T-helper 17 cell (primary cell): Measurements from ENCODE around the gene TRAP1. TPM values are rescaled to one million over a fixed set of nuclear protein-coding genes. Genes with fewer than 3 reads are reported as not detected.

ENCODE experiments used
- ATAC-seq: fragments of 150-1000 bp; cut with Tn5 transposase; 2 replicates; pipeline ENCODE4 v1.10.0; 2021; ENCODE audit warnings: mild to moderate bottlenecking, moderate library complexity
- DNase-seq, 3 donors: peaks; one replicate each; pipeline versions ENCODE4 v3.0.0 to v3.0.0-alpha.2; 2020 to 2021
- H3K9me3 ChIP-seq: one replicate; pipeline ENCODE4 v1.7.0; 2013; ENCODE audit warnings: low read length, mild to moderate bottlenecking; ENCODE audit not compliant: control insufficient read depth, poor library complexity, severe bottlenecking
- H3K27ac Mint-ChIP-seq: one replicate; pipeline ENCODE4 v1.8.0; 2022; ENCODE audit warnings: mild to moderate bottlenecking, moderate library complexity, mixed read lengths
- H3K27me3 Mint-ChIP-seq: one replicate; pipeline ENCODE4 v1.8.0; 2022; ENCODE audit warnings: mixed read lengths
- H3K36me3 Mint-ChIP-seq: one replicate; pipeline ENCODE4 v1.8.0; 2022; ENCODE audit warnings: low read depth, mixed read lengths
- H3K4me1 Mint-ChIP-seq: one replicate; pipeline ENCODE4 v1.8.0; 2022; ENCODE audit warnings: mild to moderate bottlenecking, mixed read lengths
- H3K4me3 Mint-ChIP-seq: one replicate; pipeline ENCODE4 v1.8.0; 2022; ENCODE audit warnings: mild to moderate bottlenecking, moderate library complexity, mixed read lengths
- total RNA-seq, 4 donors: library from RNA in 2 of 4; stranded (reverse) in 2 of 4; gene quantifications; one replicate each; pipeline ENCODE4 v1.2.3 and lab custom pipeline; 2022 to 2026

The TRAP1 gene
- total RNA-seq, 2 donors from 2014 or later, result 77.2 to 80.4 TPM

GRCh38 chr16:3690980-3691720, 26.2 kb downstream of the TRAP1 start:
- no peak for DNase-seq
- Mint-ChIP-seq H3K4me3 (no peak overlapping the region), H3K4me1 (peaks cover 16% of the 10 kb centered on the region), H3K27me3 (no peaks in the 10 kb centered on the region), H3K36me3 (peaks cover 5% of the 10 kb centered on the region), H3K27ac (peak overlapping the region; percentile 34)
- no peak for ATAC-seq
- H3K9me3 ChIP-seq, result no peaks in the 10 kb centered on the region

- peaks cover 16% of the 10 kb centered on the region for H3K4me1 Mint-ChIP-seq
- H3K27ac Mint-ChIP-seq, result peak overlapping the region; percentile 34
- no peaks in the 10 kb centered on the region for H3K9me3 ChIP-seq
- H3K4me3 Mint-ChIP-seq, result no peak overlapping the region
- H3K36me3 Mint-ChIP-seq, result peaks cover 5% of the 10 kb centered on the region
- no peaks in the 10 kb centered on the region for H3K27me3 Mint-ChIP-seq
- DNase-seq, result peak; percentile 62 to 77 (median 66)
- ATAC-seq, result peak; percentile 99
These were observed 26.8 kb downstream of the TRAP1 start for GRCh38 chr16:3690470-3690928.

DNA sequence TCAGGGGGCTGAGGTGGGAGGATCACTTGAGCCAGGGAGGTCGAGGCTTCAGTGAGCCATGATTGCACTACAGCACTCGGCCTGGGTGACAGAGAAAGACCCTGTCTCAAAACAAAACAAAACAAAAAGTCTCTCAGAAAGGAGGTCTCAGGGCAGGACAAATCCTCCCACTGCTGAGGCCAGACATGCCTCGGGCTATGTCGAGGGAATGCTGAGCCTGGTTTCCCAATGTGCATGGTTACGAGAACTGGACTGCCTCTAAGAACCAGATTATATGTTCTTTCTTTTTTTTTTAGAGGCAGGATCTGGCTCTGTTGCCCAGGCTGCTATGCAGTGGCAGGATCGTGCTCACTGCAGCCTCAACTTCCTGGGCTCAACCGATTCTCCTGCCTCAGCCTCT, 27.6 kb downstream of the TRAP1 start:
- no peak for DNase-seq
- H3K4me1 Mint-ChIP-seq, result peaks cover 13% of the 10 kb centered on the region
- H3K36me3 Mint-ChIP-seq, result peaks cover 5% of the 10 kb centered on the region
- H3K27me3 Mint-ChIP-seq, result no peaks in the 10 kb centered on the region
- no peak overlapping the region for H3K4me3 Mint-ChIP-seq
- ATAC-seq, result no peak
- no peaks in the 10 kb centered on the region for H3K9me3 ChIP-seq
- no peak overlapping the region for H3K27ac Mint-ChIP-seq

DNA sequence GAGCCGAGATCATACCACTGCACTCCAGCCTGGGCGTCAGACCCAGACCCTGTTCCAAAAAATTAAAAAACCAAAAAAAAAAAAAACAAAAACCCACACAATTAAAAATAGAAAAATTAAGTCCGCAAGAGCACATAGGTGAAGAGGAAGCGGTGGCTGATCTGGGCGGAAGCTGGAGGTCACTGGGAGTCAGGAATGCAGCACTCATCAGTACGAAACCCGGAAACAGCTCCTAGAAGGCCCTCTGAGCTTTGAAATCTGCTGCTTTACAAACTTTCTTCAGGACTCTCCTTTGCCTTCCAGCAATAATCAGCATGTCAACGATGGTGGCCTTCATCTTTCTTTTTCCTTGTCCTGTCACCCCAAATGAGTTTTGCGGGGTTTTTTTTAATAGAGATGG, 29.5 kb downstream of the TRAP1 start:
- Mint-ChIP-seq H3K27me3 (no peaks in the 10 kb centered on the region), H3K27ac (no peak overlapping the region), H3K4me3 (no peak overlapping the region), H3K4me1 (peaks cover 11% of the 10 kb centered on the region), H3K36me3 (peaks cover 5% of the 10 kb centered on the region)
- no peaks in the 10 kb centered on the region for H3K9me3 ChIP-seq
- ATAC-seq, result no peak
- DNase-seq, result no peak

DNA sequence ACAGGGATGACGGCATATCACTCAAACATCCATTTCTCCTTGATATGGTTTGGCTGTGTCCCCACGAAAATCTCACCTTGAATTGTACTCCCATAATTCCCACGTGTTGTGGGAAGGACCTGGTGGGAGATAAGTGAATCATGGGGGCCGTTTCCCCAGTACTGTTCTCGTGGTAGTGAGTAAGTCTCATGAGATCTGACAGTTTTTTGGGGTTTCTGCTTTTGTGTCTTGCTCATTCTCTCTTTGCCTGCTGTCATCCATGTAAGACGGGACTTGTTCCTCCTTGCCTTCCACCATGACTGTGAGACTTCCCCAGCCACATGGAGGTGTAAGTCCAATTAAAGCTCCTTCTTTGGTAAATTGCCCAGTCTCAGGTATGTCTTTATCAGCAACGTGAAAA, 30.3 kb downstream of the TRAP1 start:
- Mint-ChIP-seq H3K36me3 (peaks cover 5% of the 10 kb centered on the region), H3K27ac (peak overlapping the region; percentile 14), H3K4me3 (no peak overlapping the region), H3K4me1 (peaks cover 11% of the 10 kb centered on the region), H3K27me3 (no peaks in the 10 kb centered on the region)
- DNase-seq (no peak), ATAC-seq (no peak)
- no peaks in the 10 kb centered on the region for H3K9me3 ChIP-seq

GRCh38 chr16:3681206-3681605, 36.1 kb downstream of the TRAP1 start:
- Mint-ChIP-seq H3K4me3 (no peak overlapping the region), H3K36me3 (no peaks in the 10 kb centered on the region), H3K4me1 (peaks cover 2% of the 10 kb centered on the region), H3K27ac (no peak overlapping the region), H3K27me3 (no peaks in the 10 kb centered on the region)
- H3K9me3 ChIP-seq, result no peaks in the 10 kb centered on the region
- ATAC-seq (no peak), DNase-seq (no peak)

- Mint-ChIP-seq H3K27me3 (no peaks in the 10 kb centered on the region), H3K36me3 (no peaks in the 10 kb centered on the region), H3K27ac (peak overlapping the region; percentile 8), H3K4me1 (peaks cover 2% of the 10 kb centered on the region), H3K4me3 (no peak overlapping the region)
- DNase-seq (no peak), ATAC-seq (no peak)
- H3K9me3 ChIP-seq, result no peaks in the 10 kb centered on the region
These were observed 39.3 kb downstream of the TRAP1 start for GRCh38 chr16:3677994-3678393.

DNA sequence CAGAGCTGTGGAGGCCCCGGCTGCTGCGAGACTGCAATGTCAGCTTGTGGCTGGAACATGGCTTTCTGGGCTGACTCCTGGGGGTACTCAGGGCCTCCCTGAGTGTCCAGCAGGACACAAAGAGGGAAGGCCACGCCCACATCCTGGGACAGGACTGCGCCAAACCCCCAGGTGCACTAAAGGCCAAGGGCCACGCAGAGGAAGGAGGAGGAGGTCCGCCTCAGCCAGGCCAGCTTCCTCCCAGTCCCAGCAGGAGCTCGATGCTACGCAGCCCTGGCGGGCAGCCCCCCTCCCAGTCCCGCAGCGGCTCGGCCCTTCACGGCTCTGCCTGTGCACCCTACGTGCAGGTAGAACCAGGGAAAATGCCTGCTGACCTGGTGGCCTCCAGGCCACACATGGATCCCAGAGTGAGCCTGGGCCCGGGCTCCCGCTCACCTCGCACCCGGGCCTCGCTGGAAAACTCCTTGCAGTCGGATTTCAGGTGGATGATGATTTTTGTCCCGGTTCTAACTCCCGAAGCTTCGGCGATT, 41.7 kb downstream of the TRAP1 start:
- Mint-ChIP-seq H3K36me3 (no peaks in the 10 kb centered on the region), H3K27ac (no peak overlapping the region), H3K4me1 (no peaks in the 10 kb centered on the region), H3K4me3 (no peak overlapping the region), H3K27me3 (no peaks in the 10 kb centered on the region)
- no peaks in the 10 kb centered on the region for H3K9me3 ChIP-seq
- ATAC-seq, result no peak
- DNase-seq, result no peak

GRCh38 chr16:3674513-3675295, 42.6 kb downstream of the TRAP1 start:
- no peaks in the 10 kb centered on the region for H3K9me3 ChIP-seq
- no peaks in the 10 kb centered on the region for H3K36me3 Mint-ChIP-seq
- DNase-seq (no peak), ATAC-seq (no peak)
- no peaks in the 10 kb centered on the region for H3K4me1 Mint-ChIP-seq
- no peaks in the 10 kb centered on the region for H3K27me3 Mint-ChIP-seq
- no peak overlapping the region for H3K27ac Mint-ChIP-seq
- H3K4me3 Mint-ChIP-seq, result no peak overlapping the region

DNA sequence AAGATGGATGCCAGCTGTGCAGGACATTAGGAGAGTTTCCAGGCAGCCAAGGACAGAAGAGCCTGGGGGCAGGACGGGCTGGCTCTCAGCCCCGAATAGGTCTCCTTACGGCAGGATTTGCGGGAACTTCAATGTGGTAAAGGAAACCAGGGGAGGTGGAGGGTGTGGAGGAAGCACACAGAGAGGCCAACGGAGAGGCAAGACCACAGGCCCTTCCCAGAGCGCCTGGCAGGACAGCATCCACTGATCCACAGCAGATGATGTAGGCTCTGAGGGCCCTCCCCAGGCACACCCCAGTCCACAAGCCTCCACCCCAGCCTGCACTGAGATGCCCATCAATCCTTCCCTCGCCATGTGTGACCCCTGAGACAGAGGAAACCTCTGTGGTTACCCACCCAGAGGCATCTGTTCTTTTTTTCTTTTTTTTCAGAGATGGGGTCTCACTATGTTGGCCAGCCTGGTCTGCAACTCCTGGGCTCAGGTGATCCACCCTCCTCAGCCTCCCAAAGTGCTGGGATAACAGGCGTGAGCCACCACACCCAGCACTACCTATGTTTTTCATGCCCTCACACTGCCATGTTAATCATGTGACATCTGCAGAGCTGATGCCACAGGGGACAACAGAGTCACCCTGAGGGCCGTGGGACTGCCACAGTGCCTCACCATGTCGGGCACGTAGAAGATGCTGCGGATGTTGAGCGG, 43.5 kb downstream of the TRAP1 start:
- Mint-ChIP-seq H3K4me1 (no peaks in the 10 kb centered on the region), H3K4me3 (no peak overlapping the region), H3K27me3 (no peaks in the 10 kb centered on the region), H3K36me3 (no peaks in the 10 kb centered on the region), H3K27ac (no peak overlapping the region)
- ATAC-seq (no peak), DNase-seq (no peak)
- no peaks in the 10 kb centered on the region for H3K9me3 ChIP-seq

DNA sequence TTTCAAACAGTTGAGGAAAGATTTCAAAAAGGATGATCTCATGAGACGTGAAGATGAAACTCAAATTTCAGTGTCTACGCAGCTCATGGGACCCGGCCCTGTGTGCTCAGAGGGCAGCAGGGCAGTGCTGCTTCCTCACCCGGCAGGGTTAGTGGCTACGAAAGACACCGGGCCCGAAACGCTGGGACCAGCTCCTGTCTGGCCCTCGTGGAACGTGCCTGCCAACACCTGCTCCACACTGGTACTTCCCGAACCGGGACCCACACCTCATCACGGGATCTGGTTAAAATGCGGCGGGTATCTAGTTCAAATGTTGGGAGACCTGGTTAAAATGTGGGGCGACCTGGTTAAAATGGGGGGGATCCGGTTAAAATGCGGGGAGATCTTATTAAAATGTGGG, 44.1 kb downstream of the TRAP1 start:
- no peaks in the 10 kb centered on the region for H3K9me3 ChIP-seq
- ATAC-seq (no peak), DNase-seq (no peak)
- Mint-ChIP-seq H3K27me3 (no peaks in the 10 kb centered on the region), H3K36me3 (no peaks in the 10 kb centered on the region), H3K4me3 (no peak overlapping the region), H3K27ac (no peak overlapping the region), H3K4me1 (no peaks in the 10 kb centered on the region)

GRCh38 chr16:3672571-3673041, 44.7 kb downstream of the TRAP1 start:
- Mint-ChIP-seq H3K36me3 (no peaks in the 10 kb centered on the region), H3K4me1 (no peaks in the 10 kb centered on the region), H3K27ac (no peak overlapping the region), H3K27me3 (no peaks in the 10 kb centered on the region), H3K4me3 (no peak overlapping the region)
- DNase-seq (no peak), ATAC-seq (no peak)
- H3K9me3 ChIP-seq, result no peaks in the 10 kb centered on the region

DNA sequence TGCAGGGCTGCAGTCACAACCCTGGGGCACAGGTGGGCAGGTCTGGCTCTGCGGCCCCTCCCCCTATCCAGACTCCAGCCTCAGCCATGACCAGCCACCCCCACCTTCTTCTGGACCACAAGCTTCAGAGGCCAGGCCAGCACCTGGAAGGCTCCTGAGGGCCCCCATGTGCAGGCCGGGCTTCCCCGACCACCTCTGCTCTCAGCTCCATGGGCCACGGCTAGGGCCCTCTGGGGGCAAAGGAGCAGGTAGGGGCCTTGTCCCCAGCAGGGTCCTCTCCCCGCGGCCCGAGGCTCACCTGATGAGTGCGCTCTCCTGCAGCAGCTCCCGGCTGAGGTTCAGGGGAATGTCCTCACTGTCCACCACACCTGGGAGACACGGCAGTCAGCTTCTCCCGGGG, 45.9 kb downstream of the TRAP1 start:
- DNase-seq, result no peak
- H3K27ac Mint-ChIP-seq, result no peak overlapping the region
- ATAC-seq, result no peak
- no peaks in the 10 kb centered on the region for H3K36me3 Mint-ChIP-seq
- no peak overlapping the region for H3K4me3 Mint-ChIP-seq
- H3K27me3 Mint-ChIP-seq, result no peaks in the 10 kb centered on the region
- no peaks in the 10 kb centered on the region for H3K9me3 ChIP-seq
- H3K4me1 Mint-ChIP-seq, result no peaks in the 10 kb centered on the region
